Thoracic aorta (tissue), 2 donors: Measurements from ENCODE around the gene ABHD17C. TPM values are rescaled to one million over a fixed set of nuclear protein-coding genes. Genes with fewer than 3 reads are reported as not detected.

Source experiments
- ATAC-seq: fragments of 150-250 bp; one replicate; pipeline ENCODE4 v1.8.0; 2017; ENCODE audit warnings: low read depth; ENCODE audit not compliant: insufficient number of reproducible peaks, low FRiP score
- DNase-seq: peaks from one replicate; pipeline ENCODE4 v3.0.0-alpha.2; 2020; ENCODE audit warnings: low spot score
- H3K27ac ChIP-seq, 2 donors: fragments of 200-600 bp; sonication (generic); 1 replicate in 1 of 2; 2 replicates in 1 of 2; pipeline ENCODE4 v1.5.1; 2016; ENCODE audit warnings: mild to moderate bottlenecking in 2 of 2, moderate library complexity in 2 of 2
- H3K27me3 ChIP-seq: fragments of 200-600 bp; sonication (generic); replicated peaks from 2 replicates; pipeline ENCODE4 v1.6.0; 2016; ENCODE audit warnings: mild to moderate bottlenecking; ENCODE audit not compliant: insufficient read depth
- H3K36me3 ChIP-seq: fragments of 200-600 bp; sonication (generic); one replicate; pipeline ENCODE4 v1.5.1; 2016
- H3K4me1 ChIP-seq, 2 donors: fragments of 200-600 bp; sonication (generic); 1 replicate in 1 of 2; 2 replicates in 1 of 2; pipeline versions ENCODE4 v1.5.1 to v1.6.0; 2016; ENCODE audit warnings: low read depth in 2 of 2, mild to moderate bottlenecking in 1 of 2; ENCODE audit not compliant: control insufficient read depth in 1 of 2
- H3K4me3 ChIP-seq: fragments of 200-600 bp; sonication (generic); 2 replicates; pipeline ENCODE4 v1.5.1; 2016; ENCODE audit warnings: mild to moderate bottlenecking
- H3K9me3 ChIP-seq: fragments of 200-600 bp; sonication (generic); 2 replicates; pipeline ENCODE4 v1.5.1; 2016
- CTCF ChIP-seq: fragments of 200-600 bp; sonication (generic); IDR thresholded peaks from one replicate; pipeline ENCODE4 v1.5.1; 2019; ENCODE audit warnings: antibody characterized with exemption
- total RNA-seq, 2 donors: library from RNA; depleted of rRNA; stranded (reverse); fragments of >200 nt; gene quantifications; one replicate each; pipeline versions ENCODE4 v1.1.0 to v1.2.3, GENCODE V29; 2016

The ABHD17C gene
- total RNA-seq, 2 donors from 2014 or later, result 1.6 to 3.0 TPM

GRCh38 chr15:80780416-80781221 is 85.5 kb downstream of the ABHD17C start:
- no peaks in the 10 kb centered on the region for H3K36me3 ChIP-seq
- no peak overlapping the region for H3K27ac ChIP-seq
- peak overlapping the region; percentile 70 for H3K4me3 ChIP-seq
- TF ChIP-seq CTCF, result no peak
- H3K9me3 ChIP-seq, result no peaks in the 10 kb centered on the region
- DNase-seq, result no peak
- H3K4me1 ChIP-seq, result peaks cover 18 to 34% of the 10 kb centered on the region in 2 donors
- no peak for ATAC-seq
- H3K27me3 ChIP-seq, result no peaks in the 10 kb centered on the region

GRCh38 chr15:80783260-80783659 is 88.2 kb downstream of the ABHD17C start:
- ATAC-seq (no peak), DNase-seq (no peak)
- Histone ChIP-seq H3K36me3 (no peaks in the 10 kb centered on the region), H3K9me3 (no peaks in the 10 kb centered on the region), H3K4me3 (no peak overlapping the region), H3K27ac (no peak overlapping the region), H3K27me3 (no peaks in the 10 kb centered on the region), H3K4me1 (peaks cover 16 to 26% of the 10 kb centered on the region in 2 donors)
- TF ChIP-seq CTCF, result no peak

- no peaks in the 10 kb centered on the region for H3K36me3 ChIP-seq
- no peak for TF ChIP-seq CTCF
- no peak overlapping the region for H3K27ac ChIP-seq
- H3K27me3 ChIP-seq, result no peaks in the 10 kb centered on the region
- peaks cover 3 to 6% of the 10 kb centered on the region in 2 donors for H3K4me1 ChIP-seq
- H3K9me3 ChIP-seq, result no peaks in the 10 kb centered on the region
- H3K4me3 ChIP-seq, result no peak overlapping the region
- DNase-seq (no peak), ATAC-seq (no peak)
Measured at GRCh38 chr15:80785335-80785734, 90.2 kb downstream of the ABHD17C start.

GRCh38 chr15:80785811-80786354 is 90.8 kb downstream of the ABHD17C start:
- Histone ChIP-seq H3K4me3 (no peak overlapping the region), H3K36me3 (no peaks in the 10 kb centered on the region), H3K4me1 (peaks cover 0 to under 1% of the 10 kb centered on the region in 2 donors), H3K27me3 (no peaks in the 10 kb centered on the region), H3K27ac (no peak overlapping the region), H3K9me3 (no peaks in the 10 kb centered on the region)
- no peak for DNase-seq
- ATAC-seq, result no peak
- TF ChIP-seq CTCF, result no peak

- DNase-seq (no peak), ATAC-seq (no peak)
- no peaks in the 10 kb centered on the region for H3K4me1 ChIP-seq
- no peaks in the 10 kb centered on the region for H3K9me3 ChIP-seq
- TF ChIP-seq CTCF, result no peak
- no peaks in the 10 kb centered on the region for H3K36me3 ChIP-seq
- H3K27ac ChIP-seq, result no peak overlapping the region
- H3K27me3 ChIP-seq, result no peaks in the 10 kb centered on the region
- H3K4me3 ChIP-seq, result no peak overlapping the region
Measured at GRCh38 chr15:80787316-80787715, 92.2 kb downstream of the ABHD17C start.
